ENCODE data around the gene NCAM1.
"Not testable (repeated sequence)": the region's sequence is repeated elsewhere in the genome, so short reads cannot be mapped to it uniquely, and the experiment has no call there.

The NCAM1 gene

DNA sequence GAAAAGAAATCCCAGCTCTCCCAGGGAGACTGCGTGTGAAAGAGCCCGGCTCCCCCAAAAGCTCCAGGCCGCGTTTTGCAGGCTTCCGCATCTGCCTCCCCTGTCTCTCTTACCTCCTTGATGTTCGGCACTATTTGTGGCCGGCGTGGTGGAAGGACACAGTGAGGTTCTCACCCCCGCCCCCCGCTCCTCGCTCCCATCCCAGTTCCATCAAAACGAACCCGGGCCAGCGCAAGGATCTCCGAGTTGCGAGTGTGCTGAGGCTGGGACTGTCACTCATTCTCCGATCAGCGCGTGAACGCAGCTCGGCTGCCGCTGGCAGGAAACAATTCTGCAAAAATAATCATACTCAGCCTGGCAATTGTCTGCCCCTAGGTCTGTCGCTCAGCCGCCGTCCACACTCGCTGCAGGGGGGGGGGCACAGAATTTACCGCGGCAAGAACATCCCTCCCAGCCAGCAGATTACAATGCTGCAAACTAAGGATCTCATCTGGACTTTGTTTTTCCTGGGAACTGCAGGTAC, at the start of gene NCAM1:
Gene NCAM1, plus strand, starts transcription at position 275 of the 523 bp plus-strand sequence.
- no peak for DNase-seq

DNA sequence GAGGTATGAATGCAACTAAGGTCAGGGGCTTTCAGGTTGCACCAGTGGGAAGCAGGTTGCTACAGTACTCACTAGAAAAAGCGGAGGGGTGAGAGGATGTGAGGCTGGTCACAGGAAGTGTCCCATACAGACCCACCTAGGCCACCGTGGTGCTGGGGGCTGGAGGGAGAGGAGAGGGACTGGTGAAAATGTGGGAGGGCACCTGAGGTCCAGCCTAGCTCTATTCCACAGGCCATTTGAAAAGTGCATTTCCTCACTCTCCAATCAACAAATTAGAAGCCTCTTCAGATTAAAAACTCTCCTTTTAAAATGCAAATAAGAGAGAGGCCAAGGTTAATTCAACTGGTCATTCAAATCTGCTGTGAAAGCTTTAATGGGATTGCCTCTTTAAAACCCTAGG, 38.6 kb upstream of the NCAM1 start:
- no peak for DNase-seq

DNA sequence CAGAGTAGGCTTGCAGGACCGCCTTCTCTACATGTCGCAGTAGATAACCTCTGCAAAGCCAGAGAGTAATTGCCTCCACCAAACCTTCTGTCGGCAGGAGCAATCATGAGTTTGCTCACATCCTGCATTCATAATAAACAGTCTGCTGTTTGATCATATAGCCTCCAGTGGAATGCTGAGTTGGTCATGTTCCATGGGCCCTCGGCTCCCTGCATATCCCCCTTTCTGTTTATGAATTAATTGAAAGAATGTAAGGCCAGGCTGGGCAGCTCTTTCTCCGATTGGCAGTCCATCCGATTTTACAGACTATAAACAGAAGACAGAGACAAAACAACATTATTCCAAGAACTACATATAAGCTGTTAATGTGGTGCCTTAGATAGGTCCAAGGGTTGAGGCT, 36.4 kb upstream of the NCAM1 start:
- DNase-seq: not testable (repeated sequence)

DNA sequence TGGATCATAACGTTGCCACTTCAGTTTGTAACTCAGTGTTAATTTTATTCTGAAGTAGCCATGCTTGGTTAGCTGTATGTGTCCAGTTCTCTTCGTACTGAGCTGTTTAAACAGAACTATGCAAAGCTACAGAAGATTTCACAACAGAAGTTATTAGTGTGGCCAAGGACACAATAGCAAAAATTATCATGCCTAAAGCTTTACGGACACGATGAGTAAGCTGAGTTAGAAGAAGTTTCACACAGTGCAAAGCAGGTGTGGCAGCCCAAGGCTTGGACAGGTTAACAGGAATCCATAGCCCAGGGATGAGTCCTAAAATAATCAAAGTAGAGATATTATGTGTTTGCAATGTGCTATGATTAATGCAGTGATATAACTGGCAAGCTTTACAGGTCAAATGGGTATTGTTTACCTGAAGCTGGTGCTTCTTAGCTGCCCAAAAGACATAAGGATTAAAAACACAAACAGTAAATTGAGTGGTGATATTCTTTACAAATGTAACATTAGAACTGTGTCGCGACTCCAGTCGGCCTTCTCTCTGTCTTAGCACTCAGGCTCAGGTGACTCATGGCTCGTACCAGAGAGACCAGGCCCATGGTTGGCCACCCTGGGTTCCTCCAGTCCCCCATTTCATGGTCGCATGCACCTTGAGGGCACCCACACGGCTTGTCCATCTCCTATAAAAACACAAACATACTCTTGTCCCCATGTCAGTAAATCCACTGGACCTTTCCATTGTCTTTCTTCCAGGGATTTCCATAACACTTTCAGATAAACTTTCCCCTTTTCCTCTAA, 35.5 kb upstream of the NCAM1 start:
- no peak for DNase-seq

DNA sequence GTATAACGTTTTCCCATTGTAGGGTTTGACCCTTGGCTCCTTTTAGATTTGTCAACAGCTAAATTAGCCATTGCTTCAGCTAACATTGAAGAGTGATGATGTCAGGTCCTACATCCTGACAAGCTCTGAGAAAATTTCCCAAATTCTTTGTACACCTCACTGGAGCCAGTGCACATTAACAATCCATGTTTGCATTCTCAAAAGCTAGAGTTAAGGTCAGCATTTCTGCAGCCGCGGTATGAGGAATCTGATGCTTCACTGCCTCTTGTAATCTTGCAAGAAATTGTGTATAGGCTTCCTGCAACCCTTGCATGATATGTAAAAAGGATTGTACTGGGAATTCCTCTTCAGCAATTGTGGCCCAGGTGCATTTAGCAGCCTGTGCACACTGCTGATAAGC, 33.1 kb upstream of the NCAM1 start:
- no peak for DNase-seq

DNA sequence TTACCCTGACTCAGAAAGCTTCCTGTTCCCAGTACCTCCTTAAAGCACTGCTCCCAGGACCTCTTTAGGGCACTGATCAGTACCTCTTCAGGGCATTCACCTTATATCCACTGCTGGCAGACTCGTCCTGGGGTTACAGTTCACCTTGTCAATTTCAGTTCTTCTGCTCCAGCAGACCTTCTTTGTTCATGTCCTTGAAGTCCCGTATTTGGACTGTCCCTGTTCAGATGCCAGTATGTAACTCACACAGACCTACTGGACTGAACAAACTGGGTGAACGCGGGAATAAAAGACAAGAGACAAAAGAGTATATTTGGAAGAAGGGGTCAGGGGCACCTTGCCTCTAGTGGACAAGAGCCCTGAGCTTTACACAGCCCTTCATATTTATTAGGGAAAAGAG, 31.8 kb upstream of the NCAM1 start:
- DNase-seq: no peak

DNA sequence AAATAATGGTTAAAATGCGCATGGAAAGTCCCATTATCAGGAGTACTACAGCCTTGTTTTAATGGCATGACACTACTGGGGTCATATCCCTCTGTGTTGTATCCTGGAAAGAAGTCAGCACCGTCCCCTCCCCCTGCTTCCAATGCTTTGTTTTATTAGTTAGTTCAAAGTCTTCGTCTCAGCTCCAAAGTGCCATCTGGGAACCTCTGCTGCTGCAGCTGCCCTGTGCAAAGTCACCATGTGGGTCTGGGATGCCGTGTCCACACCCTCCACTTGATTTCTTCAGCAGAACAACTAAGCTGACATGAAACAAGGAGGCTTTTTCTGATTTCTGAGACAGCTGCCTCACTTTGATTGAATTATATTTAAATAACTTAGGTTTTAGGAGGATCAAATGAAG, 29.5 kb upstream of the NCAM1 start:
- no peak for DNase-seq

DNA sequence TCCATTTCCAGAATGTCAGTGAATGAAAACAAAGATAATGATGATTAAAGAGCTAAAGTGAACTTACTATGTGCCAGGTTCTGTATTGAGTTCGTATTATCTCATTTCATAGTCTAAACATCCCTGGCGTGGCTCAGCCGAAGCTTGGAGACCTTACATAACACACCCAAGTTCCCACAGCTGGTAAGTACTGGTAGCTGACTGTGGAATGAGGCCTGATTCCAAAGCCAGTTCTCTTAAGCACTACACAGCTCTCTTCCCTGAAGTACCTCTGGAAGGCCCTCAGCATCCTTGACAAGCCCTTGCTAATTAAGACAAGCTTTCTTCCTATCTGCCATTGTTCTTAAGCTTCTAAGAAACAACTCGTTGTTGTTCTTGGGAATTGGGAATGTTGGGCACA, 28.6 kb upstream of the NCAM1 start:
- DNase-seq: no peak

DNA sequence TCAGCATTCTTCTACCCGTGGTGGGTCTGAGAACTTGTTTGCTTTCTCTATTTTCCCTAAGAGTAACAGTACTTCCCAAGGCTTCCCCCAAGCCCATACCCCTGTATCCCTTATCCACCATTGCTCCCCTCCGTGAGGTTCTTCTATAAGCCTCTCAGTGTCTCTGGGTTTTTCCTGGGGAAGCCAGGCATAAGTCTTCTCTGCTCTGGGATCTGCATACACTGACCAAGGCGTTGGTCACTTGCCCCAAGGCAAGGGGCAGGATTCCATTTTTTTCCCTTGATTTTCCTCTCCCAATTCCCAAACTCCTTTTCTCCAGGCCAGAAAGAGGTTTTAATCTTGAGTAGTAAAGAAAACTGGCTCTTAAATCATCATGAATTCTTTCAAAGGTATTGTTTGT, 27.2 kb upstream of the NCAM1 start:
- no peak for DNase-seq

DNA sequence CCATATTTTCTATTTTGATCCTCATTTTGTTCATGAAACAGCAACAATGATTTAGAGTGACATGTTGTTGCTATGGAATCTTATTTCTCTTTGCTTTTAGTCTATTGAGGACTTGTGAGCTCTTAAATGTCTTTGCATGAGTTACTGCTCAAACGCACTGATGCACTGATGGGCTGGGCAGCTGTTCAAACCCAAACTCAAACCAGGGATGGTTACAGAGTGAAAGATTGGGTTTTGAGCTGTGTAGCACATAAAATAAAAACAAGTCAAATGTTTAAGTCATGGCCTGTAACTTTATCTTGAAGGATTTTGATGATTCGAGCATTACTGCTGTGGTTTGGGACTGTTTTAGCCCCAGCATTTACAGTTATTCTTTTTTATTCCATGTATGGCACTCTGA, 20.1 kb upstream of the NCAM1 start:
- no peak for DNase-seq

DNA sequence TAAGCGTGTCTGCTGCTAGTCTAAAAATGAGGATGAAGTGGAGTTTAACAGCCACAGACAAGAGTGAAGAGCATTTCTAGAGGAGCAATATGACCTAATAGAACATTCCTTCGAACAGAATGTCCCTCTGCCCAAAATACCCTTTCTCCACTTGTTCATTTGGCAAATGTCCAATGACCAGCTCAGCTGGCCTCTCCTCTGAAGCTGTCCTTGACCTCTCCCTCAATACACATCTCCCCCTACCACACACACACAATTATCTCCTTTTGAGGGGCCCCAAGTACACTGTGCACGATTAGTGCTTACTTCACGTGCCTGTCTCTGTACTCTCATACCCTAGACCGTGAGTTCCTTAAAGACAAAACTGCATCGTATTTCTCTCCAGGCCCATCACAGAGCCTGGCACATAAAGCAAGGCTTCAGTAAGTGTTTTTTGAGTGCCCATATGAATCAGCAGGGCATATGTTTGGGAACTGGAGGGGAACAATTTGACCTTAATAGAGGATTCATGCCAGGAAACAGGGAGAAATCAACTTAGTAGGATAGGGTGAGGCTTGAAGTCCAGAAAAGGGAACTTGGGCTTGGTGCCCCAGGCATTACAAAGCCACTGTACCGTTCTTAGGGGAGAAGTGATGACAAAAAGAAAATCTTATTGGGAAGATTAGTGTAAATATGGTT, 18.1 kb upstream of the NCAM1 start:
- DNase-seq: no peak

DNA sequence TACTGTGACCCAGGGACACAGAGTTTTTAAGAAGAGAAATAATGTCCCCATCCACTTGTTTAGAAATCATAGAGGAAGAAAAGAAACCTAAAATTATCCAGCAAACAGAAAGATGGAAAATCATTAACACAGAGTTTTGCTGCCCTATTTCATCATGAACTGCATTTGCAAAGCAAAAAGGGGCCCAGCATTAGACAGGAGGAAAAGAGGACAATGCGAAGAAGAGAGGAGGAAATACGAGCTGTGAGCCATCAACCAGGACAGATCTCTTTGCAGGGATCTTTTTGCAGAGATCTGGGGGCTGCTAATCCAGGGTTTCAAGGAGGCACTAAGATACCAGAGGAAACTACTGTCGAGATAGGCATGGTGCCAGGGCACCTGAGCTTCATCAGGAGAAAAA, 14.4 kb upstream of the NCAM1 start:
- DNase-seq: no peak

DNA sequence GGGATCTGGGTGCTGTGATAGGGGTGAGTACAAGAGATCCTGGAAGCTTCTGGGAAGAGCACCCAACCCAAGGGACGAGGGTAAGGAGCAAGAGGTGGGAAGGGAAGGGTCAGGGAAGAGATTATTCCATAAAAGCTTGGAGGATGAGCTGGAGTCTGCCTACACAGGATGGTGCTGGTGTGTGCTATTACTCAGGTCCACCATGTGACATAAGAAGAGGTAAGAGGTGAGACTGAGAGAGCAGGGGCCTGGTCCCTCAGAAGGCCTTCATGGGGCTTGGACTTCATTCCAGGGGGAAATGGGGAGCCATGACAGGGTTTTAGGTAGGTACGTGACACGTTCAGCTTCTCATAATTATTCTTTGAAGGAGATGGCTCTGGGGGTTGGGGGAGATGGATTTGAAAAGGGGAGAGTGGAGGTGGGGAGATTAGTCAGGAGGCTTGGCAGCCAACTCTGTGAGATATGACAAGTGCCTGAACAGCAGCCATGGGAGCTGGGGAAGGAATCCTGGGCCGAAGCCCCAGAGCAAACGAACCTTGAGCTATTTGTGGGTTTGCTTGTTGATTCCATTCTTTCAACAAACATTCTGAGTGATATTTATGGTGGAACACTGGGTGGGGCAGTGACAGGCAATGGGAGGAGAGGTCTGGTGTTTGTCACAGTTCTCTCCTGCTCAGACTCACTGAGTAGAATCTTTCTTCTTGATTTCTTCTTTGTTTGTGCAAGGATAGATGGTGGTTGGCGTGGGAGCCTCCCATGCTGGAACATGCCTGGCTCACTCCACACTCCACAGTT, 11.2 kb upstream of the NCAM1 start:
- no peak for DNase-seq

DNA sequence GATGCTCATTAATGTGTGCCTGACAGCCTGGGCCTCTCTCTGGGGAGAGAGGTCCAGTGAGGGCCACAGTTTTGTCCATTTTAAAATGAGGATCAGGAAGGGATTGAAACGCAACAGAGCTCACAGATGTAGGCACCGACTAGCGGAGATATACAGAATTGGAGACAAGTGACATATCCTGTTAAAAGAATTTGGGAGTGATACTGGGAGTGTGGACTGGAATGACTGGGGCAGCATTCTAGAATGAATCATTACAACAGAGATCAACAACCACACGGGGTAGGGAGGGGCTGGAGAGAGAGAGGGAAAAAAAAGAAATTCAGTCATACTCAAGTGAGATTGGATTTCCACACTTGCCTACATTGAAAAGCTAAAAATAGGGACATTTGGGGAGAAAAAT, 2.5 kb upstream of the NCAM1 start:
- DNase-seq: no peak

DNA sequence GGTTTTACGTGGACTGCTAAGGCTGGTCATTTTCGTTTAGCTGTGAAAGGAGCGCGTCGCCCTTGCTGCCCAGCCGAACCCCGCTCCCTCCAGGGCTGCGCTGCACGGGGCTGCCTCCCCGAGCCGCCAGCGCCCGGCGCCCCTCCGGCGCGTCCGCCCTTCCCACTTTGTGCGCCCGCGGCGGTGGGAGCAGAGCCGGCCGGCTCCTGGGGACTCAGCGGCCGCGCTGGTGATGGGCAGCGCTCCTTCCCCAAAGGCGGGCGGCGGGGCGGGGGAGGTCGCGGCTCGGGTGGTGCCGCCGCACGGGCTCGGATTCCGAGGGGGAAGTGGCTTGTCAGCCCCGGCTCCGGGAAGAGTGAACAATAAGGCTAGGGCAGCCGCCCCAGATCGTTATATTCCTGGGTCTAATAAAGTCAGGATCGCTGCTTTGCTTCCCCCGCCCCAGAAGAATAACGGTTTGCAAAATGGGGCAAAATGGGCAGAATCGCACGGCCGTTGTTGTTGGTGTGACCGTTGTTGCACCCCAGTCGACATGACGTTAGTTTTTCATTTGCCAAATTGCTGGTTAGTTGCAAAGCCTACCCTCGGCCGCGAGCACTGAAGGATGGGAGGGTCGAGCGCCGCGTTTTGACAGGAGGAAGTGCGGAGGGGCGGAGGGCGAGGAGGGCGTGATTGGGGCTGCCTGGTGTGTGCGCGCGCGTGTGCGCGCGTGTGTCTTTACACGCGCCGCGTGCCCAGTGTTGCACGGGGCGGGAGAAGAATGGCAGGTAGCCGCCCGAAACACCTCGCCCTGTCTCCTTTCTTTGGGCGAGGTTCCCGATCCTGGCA, 745 bp downstream of the NCAM1 start:
- DNase-seq: no peak

DNA sequence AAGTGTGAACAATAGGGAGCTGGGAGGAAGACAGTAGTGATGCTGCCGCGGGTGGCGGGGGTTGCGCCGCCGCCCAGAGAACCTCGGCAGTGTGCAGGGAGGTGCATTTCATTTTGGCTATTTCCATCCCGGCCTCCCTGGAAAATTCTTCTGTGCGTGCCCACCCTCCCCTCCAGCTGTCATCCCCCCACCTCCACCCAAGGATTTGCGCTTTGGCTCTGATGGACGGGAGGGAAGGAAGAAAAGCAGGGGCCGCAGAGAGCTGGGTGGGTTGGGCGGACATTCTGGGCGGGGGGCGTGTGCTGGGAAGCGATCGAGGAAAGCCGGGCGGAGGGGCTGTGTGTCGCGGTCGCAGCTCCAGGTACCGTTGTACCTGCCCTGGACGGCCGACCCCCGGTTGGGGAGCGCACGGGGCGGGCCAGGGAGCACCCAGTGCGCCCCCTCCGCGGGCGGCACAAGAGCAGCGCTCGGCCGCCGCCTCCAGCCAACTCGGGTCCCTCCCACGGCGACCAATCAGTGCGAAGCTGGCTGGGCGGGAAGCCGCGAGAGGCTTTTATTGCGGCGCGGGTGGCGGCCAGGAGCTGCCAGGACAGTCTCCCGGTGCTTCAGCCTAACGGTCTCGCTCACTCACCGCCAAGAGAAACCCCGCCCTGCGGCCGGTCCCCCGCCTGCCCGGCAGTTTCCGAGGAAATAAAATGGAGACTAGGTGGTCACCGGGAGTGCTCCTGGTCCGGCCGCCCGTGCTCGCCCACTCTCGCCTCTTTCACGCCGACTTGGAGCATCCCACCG, 1.6 kb downstream of the NCAM1 start:
- no peak for DNase-seq

DNA sequence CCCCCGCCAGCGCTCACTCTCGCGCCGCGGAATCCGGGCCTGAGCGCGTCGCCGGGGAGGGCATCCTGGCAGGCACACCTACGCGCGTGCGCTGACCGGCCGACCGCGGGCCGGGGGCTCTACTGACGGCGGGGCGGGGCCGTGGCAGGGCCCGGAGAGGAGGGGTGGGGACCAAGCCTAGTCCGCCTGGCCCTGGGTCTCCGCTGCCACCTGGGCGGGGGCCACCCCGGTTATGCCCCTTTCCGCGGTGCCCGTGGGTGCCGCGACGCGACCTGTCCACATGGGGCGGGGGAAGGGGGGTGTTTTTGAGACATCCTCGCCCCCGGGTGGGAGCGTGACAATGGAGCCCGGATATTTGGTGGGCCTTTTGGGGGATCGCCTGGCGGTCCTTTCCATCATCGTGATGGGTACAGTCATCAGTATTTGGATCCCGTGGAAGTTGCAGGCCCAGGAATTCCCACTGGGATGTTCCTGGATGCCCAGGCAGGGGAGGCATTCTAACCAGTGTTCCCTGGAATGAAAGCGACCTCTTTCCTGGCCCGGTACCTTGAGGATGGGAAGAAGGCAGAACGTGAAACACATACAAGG, 2.2 kb downstream of the NCAM1 start:
- DNase-seq: no peak

DNA sequence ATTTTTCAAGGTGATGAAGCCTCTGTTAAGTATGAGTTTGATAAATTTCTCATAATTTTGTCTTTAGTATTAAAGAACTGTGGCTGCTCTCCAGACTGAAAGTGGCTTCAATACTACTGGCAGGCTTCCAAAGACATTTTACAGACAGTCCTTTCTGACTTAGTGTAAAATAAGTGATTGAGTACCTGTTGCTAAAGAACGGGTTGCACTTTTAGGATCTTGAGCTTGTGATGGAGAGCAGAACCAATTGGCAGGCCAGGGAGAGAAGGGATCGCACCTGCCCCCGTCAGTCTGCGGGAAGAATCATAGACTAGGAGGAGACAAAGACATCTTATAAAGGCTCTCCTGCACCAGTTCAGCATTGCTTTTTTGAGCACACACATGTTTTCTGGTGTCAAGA, 4.4 kb downstream of the NCAM1 start:
- DNase-seq: no peak

DNA sequence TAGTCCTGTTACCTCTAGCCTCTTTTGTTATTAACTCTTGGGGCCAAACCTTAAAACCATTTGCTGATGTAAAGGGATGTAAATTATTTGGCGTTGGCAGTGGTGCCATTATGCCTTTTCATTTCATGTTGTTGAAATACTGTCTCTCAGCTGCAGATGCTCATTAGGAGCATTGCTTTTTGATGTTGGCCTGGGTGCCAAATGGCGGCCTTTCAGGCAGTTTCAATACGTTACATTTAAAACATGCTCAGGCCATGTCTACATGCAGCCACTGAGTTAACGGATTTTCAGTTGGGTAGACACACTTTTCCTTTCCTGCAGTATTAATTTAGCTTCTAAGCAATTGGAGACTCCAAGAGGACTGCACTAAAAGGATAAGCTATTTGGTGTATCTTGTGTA, 5.3 kb downstream of the NCAM1 start:
- no peak for DNase-seq

DNA sequence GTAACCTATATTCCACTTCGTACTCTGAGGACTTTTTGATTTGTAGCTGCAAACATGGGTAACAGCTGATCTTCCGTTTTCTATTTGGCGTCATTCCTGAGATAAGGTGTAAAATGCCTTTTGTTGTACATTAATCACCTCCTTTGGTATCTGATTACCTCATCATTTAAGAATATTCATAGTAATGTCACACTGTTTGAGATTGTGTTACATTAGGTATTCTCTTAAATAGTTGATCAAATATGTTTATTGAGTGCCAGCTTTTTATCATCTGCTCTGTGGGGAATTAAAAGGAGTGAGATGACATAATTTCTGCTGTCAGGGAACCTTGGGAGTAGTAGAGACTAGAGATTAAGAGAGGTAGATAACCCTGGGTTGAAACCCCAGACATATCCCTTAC, 5.9 kb downstream of the NCAM1 start:
- DNase-seq: no peak

DNA sequence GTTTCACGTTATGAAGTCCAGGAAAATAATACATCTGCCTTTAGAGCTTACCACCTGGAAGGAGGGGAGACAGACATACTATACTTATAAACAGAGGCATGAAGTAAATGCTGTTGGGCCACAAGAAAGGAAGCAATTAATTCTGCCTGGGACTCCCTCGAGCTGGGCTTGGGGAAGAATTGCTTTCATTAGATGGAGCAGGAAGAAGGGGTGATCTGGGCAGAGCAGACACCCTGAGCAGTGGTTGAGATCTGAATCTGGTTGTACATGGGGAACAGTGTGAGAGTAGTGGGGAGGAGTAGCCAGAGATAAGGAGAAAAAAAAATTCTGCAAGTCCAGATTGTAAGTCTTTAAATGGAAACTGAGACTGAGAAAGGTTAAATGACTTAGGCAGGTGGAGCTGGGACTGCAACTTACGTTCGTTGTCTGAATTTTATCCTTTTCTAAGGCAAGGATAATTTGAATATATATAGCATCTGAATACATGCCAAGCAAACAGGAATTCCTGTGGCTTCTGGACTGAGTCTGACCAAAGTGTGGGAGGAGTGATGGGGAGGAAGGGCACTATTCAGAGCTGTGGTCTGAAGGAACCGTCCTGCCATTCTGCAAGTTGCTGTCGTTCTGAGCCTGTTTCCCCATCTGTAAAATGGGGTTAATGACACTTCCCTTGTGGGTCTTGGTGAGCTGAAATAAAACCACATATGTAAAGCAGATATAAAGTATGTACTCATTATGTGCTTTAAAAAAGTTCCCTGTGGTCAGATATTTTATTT, 7.9 kb downstream of the NCAM1 start:
- no peak for DNase-seq
